Measurements from ENCODE around the gene MCC.
"Not testable (repeated sequence)": the region's sequence is repeated elsewhere in the genome, so short reads cannot be mapped to it uniquely, and the experiment has no call there.

MCC gene

GRCh38 chr5:113457106-113457505, 31.1 kb downstream of the MCC start:
- not testable (repeated sequence) for H3K9ac ChIP-seq (ENCODE audit: low read depth in 1 of 2, low read length in 2 of 2); H3K36me3 ChIP-seq (ENCODE audit: control insufficient read depth in 2 of 2, insufficient read depth in 2 of 2, low read length in 2 of 2); H3K4me1 ChIP-seq (ENCODE audit: control insufficient read depth in 2 of 2, insufficient read depth in 2 of 2, low read length in 2 of 2); H3K4me3 ChIP-seq (ENCODE audit: low read length in 2 of 2); H3K9me3 ChIP-seq (ENCODE audit: control insufficient read depth in 2 of 2, low read length in 2 of 2); H3K27me3 ChIP-seq (ENCODE audit: control insufficient read depth in 2 of 2, insufficient read depth in 2 of 2, low read length in 2 of 2); H3K27ac ChIP-seq (ENCODE audit: low read depth in 2 of 2, low read length in 2 of 2)

- Histone ChIP-seq H3K27me3 (ENCODE audit: control insufficient read depth in 2 of 2, insufficient read depth in 2 of 2, low read length in 2 of 2) (peaks cover 0 to 2% of the 10 kb centered on the region in 2 donors), H3K9ac (ENCODE audit: low read depth in 1 of 2, low read length in 2 of 2) (no peak overlapping the region), H3K4me1 (ENCODE audit: control insufficient read depth in 2 of 2, insufficient read depth in 2 of 2, low read length in 2 of 2) (no peaks in the 10 kb centered on the region), H3K27ac (ENCODE audit: low read depth in 2 of 2, low read length in 2 of 2) (no peak overlapping the region), H3K9me3 (ENCODE audit: control insufficient read depth in 2 of 2, low read length in 2 of 2) (no peaks in the 10 kb centered on the region), H3K36me3 (ENCODE audit: control insufficient read depth in 2 of 2, insufficient read depth in 2 of 2, low read length in 2 of 2) (no peaks in the 10 kb centered on the region), H3K4me3 (ENCODE audit: low read length in 2 of 2) (no peak overlapping the region)
Measured at GRCh38 chr5:113452941-113453340, 35.3 kb downstream of the MCC start.

- H3K27me3 ChIP-seq (ENCODE audit: control insufficient read depth in 2 of 2, insufficient read depth in 2 of 2, low read length in 2 of 2): peaks cover 0 to 2% of the 10 kb centered on the region in 2 donors
- H3K4me3 ChIP-seq (ENCODE audit: low read length in 2 of 2): no peak overlapping the region
- no peak overlapping the region for H3K27ac ChIP-seq (ENCODE audit: low read depth in 2 of 2, low read length in 2 of 2)
- H3K9me3 ChIP-seq (ENCODE audit: control insufficient read depth in 2 of 2, low read length in 2 of 2): no peaks in the 10 kb centered on the region
- no peak overlapping the region for H3K9ac ChIP-seq (ENCODE audit: low read depth in 1 of 2, low read length in 2 of 2)
- no peaks in the 10 kb centered on the region for H3K4me1 ChIP-seq (ENCODE audit: control insufficient read depth in 2 of 2, insufficient read depth in 2 of 2, low read length in 2 of 2)
- no peaks in the 10 kb centered on the region for H3K36me3 ChIP-seq (ENCODE audit: control insufficient read depth in 2 of 2, insufficient read depth in 2 of 2, low read length in 2 of 2)
Measured at GRCh38 chr5:113451797-113452196, 36.5 kb downstream of the MCC start.

GRCh38 chr5:113450929-113451328, 37.3 kb downstream of the MCC start:
- Histone ChIP-seq H3K36me3 (ENCODE audit: control insufficient read depth in 2 of 2, insufficient read depth in 2 of 2, low read length in 2 of 2) (no peaks in the 10 kb centered on the region), H3K27me3 (ENCODE audit: control insufficient read depth in 2 of 2, insufficient read depth in 2 of 2, low read length in 2 of 2) (peaks cover 0 to 2% of the 10 kb centered on the region in 2 donors), H3K27ac (ENCODE audit: low read depth in 2 of 2, low read length in 2 of 2) (no peak overlapping the region), H3K9me3 (ENCODE audit: control insufficient read depth in 2 of 2, low read length in 2 of 2) (no peaks in the 10 kb centered on the region), H3K4me3 (ENCODE audit: low read length in 2 of 2) (no peak overlapping the region), H3K9ac (ENCODE audit: low read depth in 1 of 2, low read length in 2 of 2) (no peak overlapping the region), H3K4me1 (ENCODE audit: control insufficient read depth in 2 of 2, insufficient read depth in 2 of 2, low read length in 2 of 2) (no peaks in the 10 kb centered on the region)

DNA sequence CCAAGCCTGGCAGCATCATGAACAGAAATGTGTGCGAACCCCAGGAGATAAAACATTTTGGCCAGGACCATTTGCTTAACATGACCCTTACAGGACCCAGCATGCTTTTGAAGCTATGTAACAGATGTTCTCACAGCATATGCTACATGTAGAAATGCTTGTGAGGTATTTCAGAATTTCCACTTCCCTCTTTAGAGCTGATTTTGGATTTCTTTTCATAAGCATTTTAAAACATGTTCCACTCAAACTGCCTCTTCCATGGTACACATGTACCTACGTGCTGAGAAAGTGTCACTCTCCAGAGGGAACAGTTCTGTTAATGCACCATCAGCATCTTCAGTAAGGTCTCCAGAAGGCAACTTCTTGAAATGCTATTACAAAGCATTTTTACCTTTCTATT, 37.8 kb downstream of the MCC start:
- no peak overlapping the region for H3K9ac ChIP-seq (ENCODE audit: low read depth in 1 of 2, low read length in 2 of 2)
- no peaks in the 10 kb centered on the region for H3K4me1 ChIP-seq (ENCODE audit: control insufficient read depth in 2 of 2, insufficient read depth in 2 of 2, low read length in 2 of 2)
- H3K36me3 ChIP-seq (ENCODE audit: control insufficient read depth in 2 of 2, insufficient read depth in 2 of 2, low read length in 2 of 2): no peaks in the 10 kb centered on the region
- H3K9me3 ChIP-seq (ENCODE audit: control insufficient read depth in 2 of 2, low read length in 2 of 2): no peaks in the 10 kb centered on the region
- no peak overlapping the region for H3K4me3 ChIP-seq (ENCODE audit: low read length in 2 of 2)
- H3K27me3 ChIP-seq (ENCODE audit: control insufficient read depth in 2 of 2, insufficient read depth in 2 of 2, low read length in 2 of 2): peaks cover 0 to 2% of the 10 kb centered on the region in 2 donors
- no peak overlapping the region for H3K27ac ChIP-seq (ENCODE audit: low read depth in 2 of 2, low read length in 2 of 2)

DNA sequence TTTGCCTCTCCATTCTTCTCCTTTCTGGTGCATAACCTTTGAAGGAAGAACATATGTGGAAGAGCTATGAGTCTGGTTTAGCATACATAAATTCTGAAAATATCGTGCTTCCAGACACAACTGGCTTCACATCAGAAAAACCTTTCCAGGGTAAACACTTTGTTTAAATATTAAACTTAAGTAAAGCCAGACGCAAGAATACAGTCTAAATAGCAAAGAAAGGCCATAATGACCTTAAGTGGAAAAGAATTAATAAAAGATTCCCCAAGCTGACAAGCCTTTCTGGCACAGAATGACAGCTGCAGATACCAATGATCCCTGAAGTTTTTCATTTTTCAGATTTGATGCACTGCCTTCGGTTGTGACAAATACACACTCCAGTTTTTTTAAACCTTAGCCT, 40.0 kb downstream of the MCC start:
- Histone ChIP-seq H3K9ac (ENCODE audit: low read depth in 1 of 2, low read length in 2 of 2) (no peak overlapping the region), H3K4me3 (ENCODE audit: low read length in 2 of 2) (no peak overlapping the region), H3K36me3 (ENCODE audit: control insufficient read depth in 2 of 2, insufficient read depth in 2 of 2, low read length in 2 of 2) (no peaks in the 10 kb centered on the region), H3K27ac (ENCODE audit: low read depth in 2 of 2, low read length in 2 of 2) (no peak overlapping the region), H3K4me1 (ENCODE audit: control insufficient read depth in 2 of 2, insufficient read depth in 2 of 2, low read length in 2 of 2) (no peaks in the 10 kb centered on the region), H3K27me3 (ENCODE audit: control insufficient read depth in 2 of 2, insufficient read depth in 2 of 2, low read length in 2 of 2) (no peaks in the 10 kb centered on the region), H3K9me3 (ENCODE audit: control insufficient read depth in 2 of 2, low read length in 2 of 2) (no peaks in the 10 kb centered on the region)

- Histone ChIP-seq H3K9ac (ENCODE audit: low read depth in 1 of 2, low read length in 2 of 2) (no peak overlapping the region), H3K27ac (ENCODE audit: low read depth in 2 of 2, low read length in 2 of 2) (no peak overlapping the region), H3K27me3 (ENCODE audit: control insufficient read depth in 2 of 2, insufficient read depth in 2 of 2, low read length in 2 of 2) (no peaks in the 10 kb centered on the region), H3K9me3 (ENCODE audit: control insufficient read depth in 2 of 2, low read length in 2 of 2) (no peaks in the 10 kb centered on the region), H3K36me3 (ENCODE audit: control insufficient read depth in 2 of 2, insufficient read depth in 2 of 2, low read length in 2 of 2) (no peaks in the 10 kb centered on the region), H3K4me1 (ENCODE audit: control insufficient read depth in 2 of 2, insufficient read depth in 2 of 2, low read length in 2 of 2) (no peaks in the 10 kb centered on the region), H3K4me3 (ENCODE audit: low read length in 2 of 2) (no peak overlapping the region)
Measured at GRCh38 chr5:113447498-113448050, 40.7 kb downstream of the MCC start.

GRCh38 chr5:113446358-113446927, 41.8 kb downstream of the MCC start:
- Histone ChIP-seq H3K27ac (ENCODE audit: low read depth in 2 of 2, low read length in 2 of 2) (no peak overlapping the region), H3K27me3 (ENCODE audit: control insufficient read depth in 2 of 2, insufficient read depth in 2 of 2, low read length in 2 of 2) (no peaks in the 10 kb centered on the region), H3K9ac (ENCODE audit: low read depth in 1 of 2, low read length in 2 of 2) (no peak overlapping the region)

GRCh38 chr5:113437111-113437510, 51.1 kb downstream of the MCC start:
- H3K36me3 ChIP-seq (ENCODE audit: control insufficient read depth in 2 of 2, insufficient read depth in 2 of 2, low read length in 2 of 2): no peaks in the 10 kb centered on the region
- no peaks in the 10 kb centered on the region for H3K9me3 ChIP-seq (ENCODE audit: control insufficient read depth in 2 of 2, low read length in 2 of 2)
- H3K27me3 ChIP-seq (ENCODE audit: control insufficient read depth in 2 of 2, insufficient read depth in 2 of 2, low read length in 2 of 2): no peaks in the 10 kb centered on the region
- no peaks in the 10 kb centered on the region for H3K4me1 ChIP-seq (ENCODE audit: control insufficient read depth in 2 of 2, insufficient read depth in 2 of 2, low read length in 2 of 2)
- H3K27ac ChIP-seq (ENCODE audit: low read depth in 2 of 2, low read length in 2 of 2): no peak overlapping the region
- no peak overlapping the region for H3K9ac ChIP-seq (ENCODE audit: low read depth in 1 of 2, low read length in 2 of 2)
- no peak overlapping the region for H3K4me3 ChIP-seq (ENCODE audit: low read length in 2 of 2)

More at GRCh38 chr5:113446358-113446927, 41.8 kb downstream of the MCC start:
- H3K36me3 ChIP-seq (ENCODE audit: control insufficient read depth in 2 of 2, insufficient read depth in 2 of 2, low read length in 2 of 2): no peaks in the 10 kb centered on the region
- no peaks in the 10 kb centered on the region for H3K4me1 ChIP-seq (ENCODE audit: control insufficient read depth in 2 of 2, insufficient read depth in 2 of 2, low read length in 2 of 2)
- no peak overlapping the region for H3K4me3 ChIP-seq (ENCODE audit: low read length in 2 of 2)
- no peaks in the 10 kb centered on the region for H3K9me3 ChIP-seq (ENCODE audit: control insufficient read depth in 2 of 2, low read length in 2 of 2)

DNA sequence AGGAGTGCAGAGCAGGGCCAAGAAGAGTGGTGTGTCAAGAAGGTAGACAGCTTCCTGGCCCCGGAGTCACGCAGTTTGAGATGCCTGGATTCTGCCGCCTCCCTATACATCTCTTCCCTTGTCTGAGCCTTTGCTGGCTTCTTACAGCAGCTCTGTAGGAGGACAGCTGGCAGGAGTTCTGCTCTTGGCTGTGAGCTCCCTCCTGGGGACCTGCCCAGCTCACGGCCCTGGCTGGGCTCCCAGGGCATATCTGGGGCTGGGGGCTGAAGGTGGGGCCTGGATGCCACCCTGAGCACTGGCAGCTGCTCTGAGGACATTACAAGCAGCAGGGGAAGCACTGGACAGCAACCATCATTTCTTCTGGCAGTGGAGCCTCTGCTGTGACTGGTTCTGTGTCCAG, 52.7 kb downstream of the MCC start:
- no peaks in the 10 kb centered on the region for H3K4me1 ChIP-seq (ENCODE audit: control insufficient read depth in 2 of 2, insufficient read depth in 2 of 2, low read length in 2 of 2)
- H3K4me3 ChIP-seq (ENCODE audit: low read length in 2 of 2): no peak overlapping the region
- H3K9me3 ChIP-seq (ENCODE audit: control insufficient read depth in 2 of 2, low read length in 2 of 2): no peaks in the 10 kb centered on the region
- no peaks in the 10 kb centered on the region for H3K27me3 ChIP-seq (ENCODE audit: control insufficient read depth in 2 of 2, insufficient read depth in 2 of 2, low read length in 2 of 2)
- H3K27ac ChIP-seq (ENCODE audit: low read depth in 2 of 2, low read length in 2 of 2): no peak overlapping the region
- H3K9ac ChIP-seq (ENCODE audit: low read depth in 1 of 2, low read length in 2 of 2): no peak overlapping the region
- no peaks in the 10 kb centered on the region for H3K36me3 ChIP-seq (ENCODE audit: control insufficient read depth in 2 of 2, insufficient read depth in 2 of 2, low read length in 2 of 2)

Measured in mucosa of rectum (tissue), 2 donors.